Liver (tissue), 9 donors: ENCODE results near the gene JPH4. TPM values are rescaled to one million over a fixed set of nuclear protein-coding genes. Genes with fewer than 3 reads are reported as not detected.

Experiments used
- DNase-seq: peaks from one replicate; pipeline ENCODE4 v3.0.0-alpha.2; 2017; ENCODE audit warnings: low spot score
- H3K27ac ChIP-seq, 2 donors: one replicate each; pipeline ENCODE4 v1.7.0; 2013; ENCODE audit warnings: inconsistent platforms in 2 of 2, low read length in 2 of 2, control low read depth in 1 of 2, low read depth in 1 of 2, mild to moderate bottlenecking in 1 of 2
- H3K27me3 ChIP-seq, 4 donors: one replicate each; pipeline versions ENCODE4 v1.6.1 to v1.7.0; 2013; ENCODE audit warnings: low read length in 3 of 4, inconsistent platforms in 1 of 4, mild to moderate bottlenecking in 1 of 4, moderate library complexity in 1 of 4; ENCODE audit not compliant: control insufficient read depth in 4 of 4, insufficient read depth in 4 of 4
- H3K36me3 ChIP-seq, 4 donors: one replicate each; pipeline versions ENCODE4 v1.6.1 to v1.7.0; 2013; ENCODE audit warnings: low read length in 3 of 4, mild to moderate bottlenecking in 3 of 4, low read depth in 1 of 4, moderate library complexity in 1 of 4; ENCODE audit not compliant: control insufficient read depth in 4 of 4, insufficient read depth in 3 of 4
- H3K4me1 ChIP-seq, 4 donors: one replicate each; pipeline versions ENCODE4 v1.6.1 to v1.7.0; 2013; ENCODE audit warnings: low read length in 3 of 4, mild to moderate bottlenecking in 3 of 4, moderate library complexity in 1 of 4; ENCODE audit not compliant: control insufficient read depth in 4 of 4, insufficient read depth in 4 of 4
- H3K4me3 ChIP-seq, 3 donors: one replicate each; pipeline versions ENCODE4 v1.6.1 to v1.7.0; 2013; ENCODE audit warnings: low read length in 3 of 3, control low read depth in 1 of 3, low read depth in 1 of 3, mild to moderate bottlenecking in 1 of 3
- H3K9ac ChIP-seq, 2 donors: one replicate each; pipeline ENCODE4 v1.7.0; 2013; ENCODE audit warnings: low read length in 2 of 2, mild to moderate bottlenecking in 2 of 2, moderate library complexity in 2 of 2, control low read depth in 1 of 2, low read depth in 1 of 2
- H3K9me3 ChIP-seq, 4 donors: one replicate each; pipeline versions ENCODE4 v1.6.1 to v1.7.0; 2013; ENCODE audit warnings: low read length in 3 of 4; ENCODE audit not compliant: control insufficient read depth in 4 of 4
- ATF3 ChIP-seq: IDR thresholded peaks from 2 replicates; pipeline ENCODE4 v1.6.1; 2016; ENCODE audit warnings: antibody characterized with exemption
- FOXA1 ChIP-seq: IDR thresholded peaks from 2 replicates; pipeline ENCODE4 v1.6.1; 2016; ENCODE audit warnings: antibody characterized with exemption
- GABPA ChIP-seq, 2 donors: IDR thresholded peaks in 1 of 2; conservative IDR thresholded peaks in 1 of 2; 2 replicates each; pipeline ENCODE4 v1.6.1; 2016; ENCODE audit warnings: antibody characterized with exemption in 2 of 2, mild to moderate bottlenecking in 1 of 2, moderate library complexity in 1 of 2
- HNF4A ChIP-seq, 2 donors: conservative IDR thresholded peaks; 2 replicates each; pipeline ENCODE4 v1.6.1; 2016; ENCODE audit warnings: antibody characterized with exemption in 2 of 2, mild to moderate bottlenecking in 2 of 2
- HNF4G ChIP-seq: IDR thresholded peaks from 2 replicates; pipeline ENCODE4 v1.6.1; 2016; ENCODE audit warnings: antibody characterized with exemption
- JUND ChIP-seq, 2 donors: IDR thresholded peaks; 2 replicates each; pipeline ENCODE4 v1.6.1; 2016; ENCODE audit warnings: antibody characterized with exemption in 2 of 2
- MAX ChIP-seq: IDR thresholded peaks from 2 replicates; pipeline ENCODE4 v1.6.1; 2016; ENCODE audit warnings: antibody characterized with exemption
- NR2F2 ChIP-seq: IDR thresholded peaks from 2 replicates; pipeline ENCODE4 v1.6.1; 2016; ENCODE audit warnings: antibody characterized with exemption
- TAF1 ChIP-seq: conservative IDR thresholded peaks from 2 replicates; pipeline ENCODE4 v1.6.1; 2016; ENCODE audit warnings: antibody characterized with exemption, mild to moderate bottlenecking
- YY1 ChIP-seq: IDR thresholded peaks from 2 replicates; pipeline ENCODE4 v1.6.1; 2016; ENCODE audit warnings: antibody characterized with exemption, mild to moderate bottlenecking
- ZBTB33 ChIP-seq: IDR thresholded peaks from 2 replicates; pipeline ENCODE4 v1.6.1; 2016; ENCODE audit warnings: antibody characterized with exemption
- WGBS: extraction: QIAGEN DNeasy Blood & Tissue Kit; methylation state at CpG from one replicate; pipeline ENCODE4 v1.1.7; 2013; 5-methylcytosine and 5-hydroxymethylcytosine counted together
- polyA plus RNA-seq, 2 donors: library from polyadenylated mRNA; stranded (reverse) in 1 of 2; unstranded in 1 of 2; fragments of 200-250 nt in 1 of 2; fragments of >200 nt in 1 of 2; fragmentation: Nextera tagmentation in 1 of 2; extraction: Ambion mirVana in 1 of 2; gene quantifications; one replicate each; pipeline versions ENCODE4 v1.2.1 to v1.2.3, GENCODE V29; 2013 to 2015
- total RNA-seq, 2 donors: library from RNA; depleted of rRNA; stranded (reverse); fragments of >200 nt; gene quantifications; one replicate each; pipeline ENCODE4 v1.2.3, GENCODE V29; 2014
- donor health status: healthy.
- donor health status: healthy.
- donor health status: healthy.
- donor health status: healthy.
- donor health status: healthy.

The JPH4 gene
- under 1 TPM; 0.08 to 0.23 TPM for total RNA-seq
- polyA plus RNA-seq, result under 1 TPM; 0.07 to 0.24 TPM

GRCh38 chr14:23578560-23579310 is at the start of gene JPH4:
TSS of gene JPH4 (minus strand) at chr14:23578790. CDS start at chr14:23577453, 1,337 bp downstream.
- DNase-seq, result no peak
- WGBS, result 27% methylated on average over 18 of the region's 18 CpGs
- Histone ChIP-seq H3K4me1 (peaks cover 0 to 13% (median 10%) of the 10 kb centered on the region in 4 donors), H3K4me3 (no peak within 1 kb of the TSS), H3K9me3 (no peaks in the 10 kb centered on the region), H3K9ac (no peak within 1 kb of the TSS), H3K27me3 (peaks cover 0 to 6% (median under 1%) of the 10 kb centered on the region in 4 donors), H3K36me3 (no peaks in the 10 kb centered on the region), H3K27ac (no peak within 1 kb of the TSS)
- no peak for TF ChIP-seq ZBTB33

- Histone ChIP-seq H3K27me3 (no peaks in the 10 kb centered on the region), H3K36me3 (no peaks in the 10 kb centered on the region), H3K4me1 (peaks cover 0 to 8% (median 3%) of the 10 kb centered on the region in 4 donors), H3K9ac (no peak overlapping the region), H3K27ac (no peak overlapping the region), H3K4me3 (no peak overlapping the region), H3K9me3 (peaks cover 0 to 3% (median 0%) of the 10 kb centered on the region in 4 donors)
- WGBS, result 90% methylated on average over 6 of the region's 6 CpGs
- DNase-seq, result no peak
- TF ChIP-seq ATF3 (no peak), GABPA (IDR thresholded peaks at IDR 0.05 in 1 of 2, conservative IDR thresholded peaks at IDR 0.05 in 1 of 2) (no peak), HNF4G (no peak), HNF4A (conservative IDR thresholded peaks at IDR 0.05) (no peak), TAF1 (no peak)
These were observed 49.4 kb upstream of the JPH4 start for GRCh38 chr14:23627961-23628360.

- H3K27me3 ChIP-seq, result no peaks in the 10 kb centered on the region
These were observed 48.4 kb upstream of the JPH4 start for GRCh38 chr14:23626946-23627345.

More at GRCh38 chr14:23626946-23627345, 48.4 kb upstream of the JPH4 start:
- no peaks in the 10 kb centered on the region for H3K36me3 ChIP-seq
- DNase-seq, result no peak
- H3K4me1 ChIP-seq, result peaks cover 0 to 9% (median 6%) of the 10 kb centered on the region in 4 donors
- no peak overlapping the region for H3K9ac ChIP-seq
- no peak overlapping the region for H3K27ac ChIP-seq
- TF ChIP-seq HNF4A (conservative IDR thresholded peaks at IDR 0.05), result no peak
- TF ChIP-seq YY1, result no peak
- TF ChIP-seq HNF4G, result no peak
- TF ChIP-seq ATF3, result no peak
- no peak for TF ChIP-seq FOXA1
- no peak for TF ChIP-seq GABPA (IDR thresholded peaks at IDR 0.05 in 1 of 2, conservative IDR thresholded peaks at IDR 0.05 in 1 of 2)
- TF ChIP-seq NR2F2, result no peak
- no peak for TF ChIP-seq TAF1
- TF ChIP-seq JUND (IDR thresholded peaks at IDR 0.05), result no peak
- TF ChIP-seq MAX, result no peak
- H3K4me3 ChIP-seq, result no peak overlapping the region
- peaks cover 0 to 3% (median 0%) of the 10 kb centered on the region in 4 donors for H3K9me3 ChIP-seq
